ENCODE measurements around the gene JAG2. TPM values are rescaled to one million over a fixed set of nuclear protein-coding genes. Genes with fewer than 3 reads are reported as not detected.
"Not testable (repeated sequence)": the region's sequence is repeated elsewhere in the genome, so short reads cannot be mapped to it uniquely, and the experiment has no call there.

The JAG2 gene
- polyA plus RNA-seq, 1 experiment, result 0.22 TPM

DNA sequence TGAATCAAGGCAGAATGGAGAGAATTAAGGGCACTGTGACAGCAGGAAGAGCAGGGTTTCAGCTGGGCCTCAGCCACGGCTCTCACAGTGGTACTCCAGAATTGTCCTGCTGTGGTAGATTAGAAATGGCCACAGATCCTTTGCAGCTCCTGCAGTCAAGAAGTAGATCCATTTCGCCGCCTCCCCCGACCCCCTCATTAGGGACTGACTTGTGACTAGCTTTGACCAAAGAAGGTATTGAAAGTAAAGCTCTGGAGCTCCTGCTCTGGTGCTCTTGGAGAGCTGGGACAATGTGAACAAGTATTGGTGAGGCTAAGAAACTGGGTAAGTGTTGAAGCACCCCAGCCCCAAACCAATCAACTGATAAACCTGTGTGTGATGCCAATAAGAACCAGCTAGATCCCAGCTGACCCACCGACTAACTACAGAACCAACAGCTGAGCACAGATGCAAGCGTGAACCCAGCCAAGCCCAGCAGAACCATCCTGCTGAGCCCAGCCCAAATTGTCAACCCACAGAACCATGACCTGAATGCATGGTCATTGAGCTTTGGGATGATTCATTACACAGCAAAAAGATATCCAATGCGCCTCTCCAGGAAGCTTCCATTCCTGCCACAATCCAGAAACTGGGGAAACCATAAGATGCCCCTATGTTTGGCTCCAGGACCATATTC lies 50.7 kb downstream of the JAG2 start:
- Histone ChIP-seq H3K9me3 (ENCODE audit: control insufficient read depth, insufficient read depth, low read length) (peaks cover 15% of the 10 kb centered on the region), H3K4me3 (ENCODE audit: low read depth, low read length) (no peak overlapping the region), H3K27me3 (ENCODE audit: control insufficient read depth, insufficient read depth, low read length) (peaks cover 19% of the 10 kb centered on the region), H3K27ac (ENCODE audit: low read depth, low read length) (no peak overlapping the region)
- TF ChIP-seq, protein P1, sequence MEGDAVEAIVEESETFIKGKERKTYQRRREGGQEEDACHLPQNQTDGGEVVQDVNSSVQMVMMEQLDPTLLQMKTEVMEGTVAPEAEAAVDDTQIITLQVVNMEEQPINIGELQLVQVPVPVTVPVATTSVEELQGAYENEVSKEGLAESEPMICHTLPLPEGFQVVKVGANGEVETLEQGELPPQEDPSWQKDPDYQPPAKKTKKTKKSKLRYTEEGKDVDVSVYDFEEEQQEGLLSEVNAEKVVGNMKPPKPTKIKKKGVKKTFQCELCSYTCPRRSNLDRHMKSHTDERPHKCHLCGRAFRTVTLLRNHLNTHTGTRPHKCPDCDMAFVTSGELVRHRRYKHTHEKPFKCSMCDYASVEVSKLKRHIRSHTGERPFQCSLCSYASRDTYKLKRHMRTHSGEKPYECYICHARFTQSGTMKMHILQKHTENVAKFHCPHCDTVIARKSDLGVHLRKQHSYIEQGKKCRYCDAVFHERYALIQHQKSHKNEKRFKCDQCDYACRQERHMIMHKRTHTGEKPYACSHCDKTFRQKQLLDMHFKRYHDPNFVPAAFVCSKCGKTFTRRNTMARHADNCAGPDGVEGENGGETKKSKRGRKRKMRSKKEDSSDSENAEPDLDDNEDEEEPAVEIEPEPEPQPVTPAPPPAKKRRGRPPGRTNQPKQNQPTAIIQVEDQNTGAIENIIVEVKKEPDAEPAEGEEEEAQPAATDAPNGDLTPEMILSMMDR (IDR thresholded peaks at IDR 0.05; ENCODE audit: low read depth, low read length), result no peak
- ChIA-PET CTCF (no interaction called here), POLR2A (no interaction called here)
- DNase-seq (ENCODE audit: low read depth, low spot score), result no peak

GRCh38 chr14:105117257-105117646 lies 51.3 kb downstream of the JAG2 start:
- no peak for DNase-seq (ENCODE audit: low read depth, low spot score)
- Histone ChIP-seq H3K27me3 (ENCODE audit: control insufficient read depth, insufficient read depth, low read length) (peaks cover 18% of the 10 kb centered on the region), H3K27ac (ENCODE audit: low read depth, low read length) (no peak overlapping the region), H3K9me3 (ENCODE audit: control insufficient read depth, insufficient read depth, low read length) (peaks cover 15% of the 10 kb centered on the region), H3K4me3 (ENCODE audit: low read depth, low read length) (no peak overlapping the region)
- TF ChIP-seq, protein P1 (IDR thresholded peaks at IDR 0.05; ENCODE audit: low read depth, low read length), result no peak
- POLR2A ChIA-PET, result no interaction called here
- CTCF ChIA-PET, result no interaction called here

GRCh38 chr14:105116451-105117256 lies 51.9 kb downstream of the JAG2 start:
- POLR2A ChIA-PET, result no interaction called here
- no peak overlapping the region for H3K27ac ChIP-seq (ENCODE audit: low read depth, low read length)
- H3K9me3 ChIP-seq (ENCODE audit: control insufficient read depth, insufficient read depth, low read length), result peaks cover 9% of the 10 kb centered on the region
- no peak overlapping the region for H3K4me3 ChIP-seq (ENCODE audit: low read depth, low read length)
- CTCF ChIA-PET, result no interaction called here
- no peak for DNase-seq (ENCODE audit: low read depth, low spot score)
- peaks cover 15% of the 10 kb centered on the region for H3K27me3 ChIP-seq (ENCODE audit: control insufficient read depth, insufficient read depth, low read length)
- TF ChIP-seq, protein P1 (IDR thresholded peaks at IDR 0.05; ENCODE audit: low read depth, low read length), result no peak

GRCh38 chr14:105109243-105109642 lies 59.3 kb downstream of the JAG2 start:
- H3K9me3 ChIP-seq (ENCODE audit: control insufficient read depth, insufficient read depth, low read length); CTCF ChIA-PET; POLR2A ChIA-PET; DNase-seq (ENCODE audit: low read depth, low spot score); H3K27ac ChIP-seq (ENCODE audit: low read depth, low read length); H3K4me3 ChIP-seq (ENCODE audit: low read depth, low read length): not testable (repeated sequence)
- peaks cover 18% of the 10 kb centered on the region for H3K27me3 ChIP-seq (ENCODE audit: control insufficient read depth, insufficient read depth, low read length)

DNA sequence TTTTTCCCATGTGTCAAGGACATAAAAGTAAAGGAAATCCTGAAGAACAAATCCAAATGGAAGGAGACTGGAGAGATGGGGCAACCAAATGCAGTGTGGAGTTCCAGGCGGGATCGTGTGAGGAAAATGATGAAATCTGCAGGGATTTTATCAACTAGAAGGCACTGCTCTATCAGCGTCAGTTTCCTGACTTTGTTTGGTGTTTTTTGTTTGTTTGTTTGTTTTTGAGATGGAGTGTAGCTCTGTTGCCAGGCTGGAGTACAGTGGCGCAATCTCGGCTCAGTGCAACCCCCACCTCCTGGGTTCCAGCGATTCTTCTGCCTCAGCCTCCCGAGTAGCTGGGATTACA lies 60.1 kb downstream of the JAG2 start:
- TF ChIP-seq, protein P1 (IDR thresholded peaks at IDR 0.05; ENCODE audit: low read depth, low read length), result no peak
- POLR2A ChIA-PET, result no interaction called here
- Histone ChIP-seq H3K9me3 (ENCODE audit: control insufficient read depth, insufficient read depth, low read length) (no peaks in the 10 kb centered on the region), H3K27me3 (ENCODE audit: control insufficient read depth, insufficient read depth, low read length) (peaks cover 18% of the 10 kb centered on the region), H3K27ac (ENCODE audit: low read depth, low read length) (no peak overlapping the region), H3K4me3 (ENCODE audit: low read depth, low read length) (no peak overlapping the region)
- CTCF ChIA-PET, result interaction anchor here (0.5 to 1.0 kb wide), 2 partner anchors 18 to 212 kb away, joined by 3 to 4 read pairs; no protein-coding TSS in a partner anchor
- no peak for DNase-seq (ENCODE audit: low read depth, low spot score)
